PFSK-1 (cell line): Measurements from ENCODE around the gene RNF112.
A peak's percentile ranks its signal among the peaks of the same experiment; 100 is the strongest.

Experiments
- FOXP2 ChIP-seq: optimal IDR thresholded peaks from 2 replicates; pipeline ENCODE3; 2011; ENCODE audit warnings: borderline replicate concordance, control low read depth, inconsistent platforms; ENCODE audit not compliant: insufficient read depth; ENCODE audit errors: extremely low read length, extremely low read depth
- POLR2AphosphoS5 ChIP-seq: IDR thresholded peaks from 2 replicates; pipeline ENCODE4 v1.6.1; 2012; ENCODE audit warnings: low read depth, mild to moderate bottlenecking, control low read depth, low read length, moderate library complexity
- SIN3A ChIP-seq: IDR thresholded peaks from 2 replicates; pipeline ENCODE4 v1.6.1; 2012; ENCODE audit warnings: mild to moderate bottlenecking, low read length, moderate library complexity, borderline replicate concordance; ENCODE audit not compliant: insufficient read depth
- TAF1 ChIP-seq: IDR thresholded peaks from 2 replicates; pipeline ENCODE4 v1.6.1; 2012; ENCODE audit warnings: low read length, control low read depth, borderline replicate concordance; ENCODE audit not compliant: insufficient read depth
- TF ChIP-seq, protein P1 (sequence below), 2 experiments: IDR thresholded peaks; 2 replicates each; pipeline versions ENCODE4 v1.6.1 to v1.8.0; 2011 to 2012; ENCODE audit warnings: low read depth in 2 of 2, low read length in 2 of 2, control low read depth in 1 of 2, inconsistent platforms in 1 of 2, mild to moderate bottlenecking in 1 of 2, moderate library complexity in 1 of 2; ENCODE audit not compliant: insufficient read depth in 1 of 2

Gene RNF112

DNA sequence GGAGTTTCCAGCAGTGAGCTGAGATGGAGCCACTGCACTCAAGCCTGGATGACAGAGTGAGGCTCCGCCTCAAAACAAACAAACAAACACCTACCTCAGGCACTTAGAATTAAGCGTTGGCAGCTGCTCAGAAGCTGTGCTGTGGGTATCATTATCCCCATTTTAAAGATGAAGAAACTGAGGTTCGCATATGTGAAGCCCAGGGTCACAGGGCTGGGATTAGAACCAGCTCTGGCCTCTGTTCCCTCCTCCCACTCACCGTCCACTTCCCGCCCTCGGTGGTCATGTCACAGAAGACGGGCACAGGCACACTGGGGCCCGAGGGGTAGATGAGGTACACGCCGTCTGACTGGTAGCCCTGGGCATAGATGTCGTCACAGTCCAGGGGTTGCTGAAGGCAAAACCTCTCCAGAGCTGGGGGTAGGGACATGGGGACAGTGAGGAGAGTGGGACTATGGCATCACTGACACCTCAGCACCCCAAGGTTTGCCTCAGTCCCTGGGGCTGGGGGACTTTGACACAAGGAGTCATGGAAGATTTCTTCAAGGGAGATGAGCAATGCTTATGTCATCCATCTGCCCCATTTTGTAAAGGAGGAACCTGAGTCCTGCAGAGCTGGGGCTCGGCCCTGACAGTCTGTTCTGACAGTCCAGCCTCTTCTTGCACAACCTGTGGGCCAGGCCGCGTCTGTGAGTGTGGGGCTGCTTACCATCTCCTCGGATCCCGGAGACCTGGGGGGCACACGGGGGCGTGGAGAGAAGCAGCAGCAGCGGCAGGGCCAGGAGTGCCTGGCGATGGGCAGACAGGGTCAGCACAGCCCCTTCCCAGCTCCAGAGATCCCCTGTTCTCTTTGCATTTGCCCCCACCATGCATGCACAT lies 24.7 kb upstream of the RNF112 start:
- TF ChIP-seq FOXP2 (no peak), POLR2AphosphoS5 (no peak; the same call in 1 of the 2 replicates), TAF1 (no peak), SIN3A (no peak)
- TF ChIP-seq, protein P1, sequence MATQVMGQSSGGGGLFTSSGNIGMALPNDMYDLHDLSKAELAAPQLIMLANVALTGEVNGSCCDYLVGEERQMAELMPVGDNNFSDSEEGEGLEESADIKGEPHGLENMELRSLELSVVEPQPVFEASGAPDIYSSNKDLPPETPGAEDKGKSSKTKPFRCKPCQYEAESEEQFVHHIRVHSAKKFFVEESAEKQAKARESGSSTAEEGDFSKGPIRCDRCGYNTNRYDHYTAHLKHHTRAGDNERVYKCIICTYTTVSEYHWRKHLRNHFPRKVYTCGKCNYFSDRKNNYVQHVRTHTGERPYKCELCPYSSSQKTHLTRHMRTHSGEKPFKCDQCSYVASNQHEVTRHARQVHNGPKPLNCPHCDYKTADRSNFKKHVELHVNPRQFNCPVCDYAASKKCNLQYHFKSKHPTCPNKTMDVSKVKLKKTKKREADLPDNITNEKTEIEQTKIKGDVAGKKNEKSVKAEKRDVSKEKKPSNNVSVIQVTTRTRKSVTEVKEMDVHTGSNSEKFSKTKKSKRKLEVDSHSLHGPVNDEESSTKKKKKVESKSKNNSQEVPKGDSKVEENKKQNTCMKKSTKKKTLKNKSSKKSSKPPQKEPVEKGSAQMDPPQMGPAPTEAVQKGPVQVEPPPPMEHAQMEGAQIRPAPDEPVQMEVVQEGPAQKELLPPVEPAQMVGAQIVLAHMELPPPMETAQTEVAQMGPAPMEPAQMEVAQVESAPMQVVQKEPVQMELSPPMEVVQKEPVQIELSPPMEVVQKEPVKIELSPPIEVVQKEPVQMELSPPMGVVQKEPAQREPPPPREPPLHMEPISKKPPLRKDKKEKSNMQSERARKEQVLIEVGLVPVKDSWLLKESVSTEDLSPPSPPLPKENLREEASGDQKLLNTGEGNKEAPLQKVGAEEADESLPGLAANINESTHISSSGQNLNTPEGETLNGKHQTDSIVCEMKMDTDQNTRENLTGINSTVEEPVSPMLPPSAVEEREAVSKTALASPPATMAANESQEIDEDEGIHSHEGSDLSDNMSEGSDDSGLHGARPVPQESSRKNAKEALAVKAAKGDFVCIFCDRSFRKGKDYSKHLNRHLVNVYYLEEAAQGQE (IDR thresholded peaks at IDR 0.05; ENCODE audit: insufficient read depth in 1 of 2, low read depth in 2 of 2, low read length in 2 of 2): no peak

GRCh38 chr17:19386974-19387920 lies 23.8 kb upstream of the RNF112 start, which contains the start of gene MFAP4:
Gene MFAP4, minus strand, starts transcription at chr17:19387190. Its CDS starts 35 bp downstream, at chr17:19387155.
- TF ChIP-seq TAF1 (no peak), POLR2AphosphoS5 (no peak), FOXP2 (no peak), SIN3A (no peak)
- TF ChIP-seq, protein P1 (IDR thresholded peaks at IDR 0.05; ENCODE audit: insufficient read depth in 1 of 2, low read depth in 2 of 2, low read length in 2 of 2): no peak

DNA sequence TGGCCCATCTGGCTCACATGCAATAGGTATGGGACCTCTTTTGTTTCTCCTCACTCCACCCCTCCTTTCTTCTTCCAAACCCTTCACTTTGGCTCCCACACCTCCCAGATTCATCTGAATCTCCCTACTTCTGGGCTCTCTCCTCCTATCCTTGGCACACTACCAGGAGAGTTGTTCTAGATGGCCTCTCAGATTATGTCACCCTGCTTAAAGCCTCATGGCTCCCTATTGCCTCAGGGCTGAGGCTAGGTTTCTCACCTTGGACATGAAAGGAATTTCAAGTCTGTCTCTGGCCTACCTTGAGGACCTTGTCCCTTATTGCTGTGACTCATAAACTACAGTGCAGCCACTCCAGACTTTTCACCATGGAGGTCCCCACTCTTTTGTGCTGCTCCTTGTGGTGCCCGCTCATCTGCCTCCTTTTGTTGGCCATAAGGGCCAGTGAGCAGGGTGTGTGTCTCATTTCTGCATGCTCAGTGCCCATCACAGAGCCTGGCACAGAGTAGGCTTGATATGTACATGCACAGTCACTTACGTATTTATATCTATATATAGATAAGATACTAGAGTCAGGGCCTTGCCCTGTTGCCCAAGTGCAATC lies 23.0 kb upstream of the RNF112 start:
- no peak for TF ChIP-seq FOXP2
- no peak for TF ChIP-seq SIN3A
- TF ChIP-seq TAF1: no peak
- TF ChIP-seq, protein P1 (IDR thresholded peaks at IDR 0.05; ENCODE audit: insufficient read depth in 1 of 2, low read depth in 2 of 2, low read length in 2 of 2): no peak
- no peak for TF ChIP-seq POLR2AphosphoS5

GRCh38 chr17:19388791-19389785 lies 21.9 kb upstream of the RNF112 start:
- TF ChIP-seq, protein P1 (IDR thresholded peaks at IDR 0.05; ENCODE audit: insufficient read depth in 1 of 2, low read depth in 2 of 2, low read length in 2 of 2): peak in 1 of 2 experiments; percentile 42; a peak in 1 of 4 replicates
- no peak for TF ChIP-seq FOXP2
